GM19240 (cell line): ENCODE results near the gene RNF207.

ENCODE experiments used
- DNase-seq: peaks from one replicate; pipeline ENCODE4 v3.0.0; 2011; ENCODE audit warnings: low spot score; ENCODE audit not compliant: insufficient read length

Gene RNF207

DNA sequence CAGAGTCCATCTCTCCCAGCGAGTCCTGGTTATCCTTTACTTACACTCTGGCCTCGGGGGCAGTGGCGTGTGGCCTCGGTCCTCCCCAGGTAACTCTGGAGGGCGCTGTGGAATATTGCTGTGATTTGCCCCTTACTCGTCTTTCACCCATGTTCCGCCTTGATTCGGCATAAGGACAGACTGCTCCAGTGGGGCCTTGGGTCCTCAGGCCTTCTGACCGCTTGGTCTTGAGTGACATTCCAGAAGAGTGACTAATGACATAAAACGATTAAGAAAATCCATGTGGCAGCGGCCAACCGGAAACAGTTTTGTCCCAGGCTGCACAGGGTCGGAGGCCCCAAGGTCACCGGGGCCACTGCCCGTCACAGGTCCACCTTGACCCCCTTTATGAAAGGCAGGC is 18.8 kb downstream of the RNF207 start:
- DNase-seq = no peak

DNA sequence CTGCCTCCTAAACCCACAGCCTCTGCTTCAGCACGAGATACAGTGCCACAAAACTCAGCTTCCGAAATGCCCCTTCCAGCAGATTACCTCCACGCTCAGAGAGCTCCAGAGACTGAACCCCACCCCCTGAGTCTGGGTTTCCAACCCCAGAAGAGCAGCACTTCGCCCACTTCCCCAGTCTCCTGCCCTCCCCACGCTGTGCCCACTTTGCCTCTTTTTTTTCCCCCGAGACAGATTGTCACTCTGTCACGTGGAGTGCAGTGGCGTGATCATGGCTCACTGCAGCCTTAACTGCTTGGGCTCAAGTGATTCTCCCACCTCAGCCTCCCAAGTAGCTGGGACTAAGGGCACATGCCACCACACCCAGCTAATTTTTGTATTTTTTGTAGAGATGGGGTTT is 19.7 kb downstream of the RNF207 start:
- no peak for DNase-seq

DNA sequence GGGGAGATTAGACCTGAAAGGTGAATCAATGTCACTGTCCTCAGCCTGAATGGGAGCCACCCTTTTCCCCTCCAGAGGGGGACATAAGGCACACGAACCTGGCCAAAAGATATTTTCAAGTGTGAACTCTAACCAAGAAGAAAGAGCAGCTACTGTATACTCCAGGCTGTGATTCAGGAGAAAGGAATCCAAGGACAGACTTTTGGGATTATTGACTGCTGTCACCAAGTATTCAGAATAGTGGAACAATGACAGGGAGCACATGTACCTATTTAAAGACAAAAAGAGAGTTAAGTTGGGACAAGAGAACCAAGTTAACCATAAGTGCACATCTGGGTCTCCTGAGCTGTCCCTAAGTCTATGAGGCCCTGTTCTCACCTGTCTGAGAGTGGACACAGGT is 27.5 kb downstream of the RNF207 start:
- no peak for DNase-seq

DNA sequence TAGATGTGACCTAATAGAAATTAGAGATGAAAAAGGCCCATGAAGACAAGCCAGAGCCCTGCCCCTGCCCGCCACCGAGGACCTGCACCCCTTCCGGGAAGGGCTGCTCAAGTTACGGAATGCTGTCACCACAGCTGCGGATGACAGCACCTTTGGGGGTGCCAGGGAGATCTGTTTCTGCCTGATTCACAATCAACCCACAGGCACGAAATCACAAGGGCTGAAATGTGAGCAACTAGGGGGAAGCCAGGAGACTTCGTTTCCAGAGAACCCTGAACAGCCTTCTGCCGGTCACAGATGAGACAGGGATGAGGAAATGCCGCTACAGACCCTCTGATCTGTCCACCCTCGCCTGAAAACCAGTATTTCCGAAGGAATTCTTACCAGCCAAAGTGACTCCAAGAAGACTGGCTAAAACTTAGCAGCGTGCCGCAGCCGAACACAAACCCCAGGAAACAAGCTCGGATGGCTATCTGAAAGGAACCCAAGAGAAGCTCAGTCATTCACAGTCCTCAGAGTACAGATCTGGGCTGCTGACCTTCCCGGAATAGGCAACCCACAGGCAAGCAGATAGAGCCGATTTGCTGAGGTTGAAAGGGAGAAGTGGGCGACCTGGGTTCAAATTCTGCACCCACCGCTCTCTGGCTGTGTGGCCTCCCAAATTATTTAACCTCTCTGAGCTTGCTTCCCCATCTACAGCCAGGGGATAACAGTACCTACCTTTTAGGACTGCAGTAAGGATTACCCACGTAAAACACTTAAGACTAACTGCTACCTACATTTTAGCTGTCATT is 28.8 kb downstream of the RNF207 start:
- DNase-seq = no peak

DNA sequence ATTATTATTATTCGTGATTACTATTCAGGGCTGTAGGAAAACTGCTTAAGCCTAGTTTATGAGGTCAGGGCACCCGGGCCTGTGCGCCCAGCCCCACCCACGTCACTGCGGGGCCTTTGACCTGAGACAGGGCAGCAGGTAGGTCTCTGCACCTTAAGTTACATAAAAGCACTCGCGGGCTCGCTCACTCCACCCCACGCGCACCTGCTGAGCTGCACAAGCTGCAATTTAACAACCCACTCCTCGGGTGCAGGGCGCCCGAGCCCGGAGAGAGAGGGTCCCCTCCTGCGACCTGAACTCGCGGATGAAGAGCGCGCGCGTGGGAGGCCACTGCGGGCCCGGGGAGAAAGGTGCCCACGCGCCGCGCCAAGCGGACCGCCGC is 29.4 kb downstream of the RNF207 start:
- DNase-seq = no peak

DNA sequence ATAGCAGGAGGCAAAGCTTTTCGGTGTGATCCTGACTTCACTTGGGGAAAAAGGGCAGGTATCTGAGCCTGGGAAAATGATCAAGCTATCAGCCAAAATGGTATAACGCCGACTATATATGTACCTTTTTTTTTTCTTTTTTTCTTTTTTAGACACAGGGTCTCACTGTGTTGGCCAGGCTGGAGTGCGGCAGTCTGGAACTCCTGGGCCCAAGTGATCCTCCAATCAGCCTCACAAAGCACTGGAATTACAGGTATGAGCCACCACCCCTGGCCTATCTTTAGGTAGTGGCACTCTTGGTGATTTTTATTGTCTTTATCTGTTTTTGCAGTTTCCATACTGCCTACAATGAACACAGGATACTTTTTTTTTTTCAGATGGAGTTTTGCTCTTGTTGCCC is 31.2 kb downstream of the RNF207 start:
- DNase-seq = no peak

DNA sequence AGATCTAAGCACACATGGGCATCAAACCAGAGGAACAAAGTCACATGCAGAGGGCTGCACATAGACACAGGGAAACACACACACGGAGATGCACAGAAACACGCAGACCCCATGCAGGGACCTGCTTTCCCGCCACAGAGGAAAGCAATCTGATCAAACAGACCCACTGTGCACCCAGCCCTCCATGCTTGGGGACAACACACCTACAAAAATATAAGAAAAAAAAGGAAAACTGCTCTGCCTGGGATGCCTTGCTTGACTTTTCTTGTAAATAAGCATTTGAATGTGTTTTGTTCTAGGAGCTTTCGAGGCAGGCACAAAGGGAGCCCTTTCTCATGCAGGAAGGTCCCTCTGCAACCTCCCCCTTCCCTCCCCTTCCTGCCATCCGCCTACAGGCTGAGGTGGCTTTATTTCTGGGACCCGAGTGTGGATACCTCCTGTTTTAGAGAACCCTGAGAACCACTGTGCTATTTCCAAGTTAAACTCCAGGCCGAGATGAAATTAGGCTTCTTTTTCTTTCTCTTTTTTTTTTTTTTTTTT is 33.4 kb downstream of the RNF207 start:
- no peak for DNase-seq

DNA sequence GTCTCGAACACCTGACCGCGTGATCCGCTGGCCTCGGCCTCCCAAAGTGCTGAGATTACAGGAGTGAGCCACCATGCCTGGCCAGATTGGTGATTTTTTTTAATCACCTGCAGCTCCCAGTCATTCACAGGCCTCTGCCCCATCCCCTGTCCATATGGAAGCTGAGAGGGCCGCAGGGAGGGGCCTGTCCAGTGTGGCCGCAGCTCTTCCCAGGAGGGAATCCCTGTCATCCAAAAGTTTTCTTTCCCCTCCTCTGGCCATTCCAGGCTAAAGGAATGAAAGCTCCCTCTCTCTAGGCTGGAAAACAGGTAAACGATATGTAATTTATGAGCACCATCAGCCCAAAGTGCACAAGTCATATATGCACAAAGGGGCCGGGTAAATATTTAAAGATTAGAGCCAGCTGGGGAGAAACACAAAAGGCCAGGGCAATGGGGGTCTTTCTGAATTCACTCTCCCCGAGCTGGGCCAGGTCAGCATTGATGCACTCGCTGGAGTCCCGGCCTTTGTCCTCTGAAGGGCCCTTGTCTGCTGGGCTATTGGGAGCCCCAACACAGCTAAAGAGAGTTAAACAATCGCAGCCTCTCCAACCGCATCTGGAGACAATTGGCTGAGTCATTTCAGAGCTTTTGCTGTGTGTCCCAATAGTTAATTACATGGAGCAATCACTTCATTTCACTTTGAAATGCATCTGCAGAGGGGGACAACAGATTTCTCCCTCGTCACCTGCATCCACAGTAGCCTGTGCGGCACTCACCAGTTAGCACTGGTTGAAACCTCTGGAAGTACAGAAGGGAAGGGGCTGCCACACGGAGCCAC is 34.2 kb downstream of the RNF207 start:
- DNase-seq = no peak

DNA sequence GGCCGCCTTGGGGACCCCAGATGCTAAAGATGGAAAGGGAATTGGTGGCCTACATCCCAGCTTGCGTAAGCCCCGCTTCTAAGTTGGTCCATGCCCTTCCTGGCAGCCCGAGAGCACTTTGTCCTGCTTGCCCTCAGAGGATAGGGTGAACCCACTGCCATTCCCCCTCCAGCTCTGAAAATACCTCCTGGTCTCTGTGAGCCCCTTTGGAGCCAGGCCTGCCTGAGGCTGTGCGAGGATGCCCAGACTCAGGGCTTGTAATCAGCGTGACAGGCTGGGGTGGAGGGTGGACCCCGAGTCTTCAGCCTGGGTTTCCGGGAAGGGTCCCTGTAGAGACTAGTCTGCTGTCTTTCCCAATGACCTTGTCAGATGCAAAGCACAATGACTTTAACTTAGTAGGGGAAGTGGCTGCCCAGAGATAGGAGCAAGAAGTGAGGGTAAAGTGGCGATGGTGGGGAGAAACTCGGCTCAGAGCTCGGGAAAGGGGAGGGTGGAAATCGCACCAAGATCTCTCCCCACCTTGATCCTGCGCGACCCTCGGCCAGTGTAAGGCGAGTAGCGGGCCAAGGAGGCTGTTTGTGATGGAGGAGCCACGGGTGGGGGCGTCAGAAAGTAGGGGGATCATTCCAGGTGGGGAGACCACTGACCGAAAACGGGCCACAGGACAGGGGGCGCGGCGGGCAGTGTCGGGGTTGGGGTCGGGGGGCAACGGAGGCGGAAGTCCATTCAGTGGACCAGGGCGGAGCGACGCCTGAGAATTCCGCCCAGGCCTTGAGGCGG is 35.4 kb downstream of the RNF207 start:
- no peak for DNase-seq

DNA sequence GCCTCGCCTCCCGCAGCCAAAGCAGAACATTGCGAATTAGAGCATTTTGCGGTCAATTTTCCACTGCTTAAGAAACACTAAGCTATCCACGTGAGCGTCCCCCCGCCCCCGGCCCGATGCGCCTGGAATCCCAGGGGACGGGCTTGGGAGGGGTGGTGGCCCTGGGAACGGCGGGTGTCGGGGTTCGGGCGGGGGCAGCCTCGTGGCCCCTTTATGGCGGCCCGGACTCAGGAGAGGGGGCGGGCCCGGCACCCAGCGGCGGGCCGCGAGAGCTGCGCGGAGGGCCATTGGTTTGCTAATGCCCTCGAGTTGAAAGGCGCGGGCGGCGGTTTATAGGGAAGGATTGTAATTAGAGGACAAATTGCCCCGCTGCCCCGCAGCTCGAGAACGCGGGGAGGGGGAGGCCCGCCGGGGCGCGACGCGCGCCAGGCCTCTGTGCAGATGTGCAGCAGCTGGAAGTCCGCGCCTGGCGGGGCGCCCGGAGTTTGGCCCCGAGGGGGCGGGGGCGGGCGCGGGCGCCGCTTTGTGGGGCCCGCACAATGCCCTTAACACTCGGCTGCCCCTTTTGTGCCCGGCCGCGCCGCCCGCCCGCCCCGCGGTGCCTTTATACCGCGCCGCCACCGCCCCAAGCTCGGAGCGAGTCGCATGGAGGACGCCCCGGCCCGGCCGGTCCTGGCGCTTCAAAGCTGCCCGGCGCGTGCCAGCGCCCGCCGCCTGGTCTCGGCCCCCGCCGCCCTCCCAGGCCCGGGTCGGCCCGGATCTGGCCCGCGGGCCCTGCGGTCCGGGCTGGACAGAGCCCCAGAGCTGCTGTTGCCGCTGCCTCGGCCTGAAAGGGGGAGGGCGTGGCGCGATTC is 36.2 kb downstream of the RNF207 start:
- no peak for DNase-seq

DNA sequence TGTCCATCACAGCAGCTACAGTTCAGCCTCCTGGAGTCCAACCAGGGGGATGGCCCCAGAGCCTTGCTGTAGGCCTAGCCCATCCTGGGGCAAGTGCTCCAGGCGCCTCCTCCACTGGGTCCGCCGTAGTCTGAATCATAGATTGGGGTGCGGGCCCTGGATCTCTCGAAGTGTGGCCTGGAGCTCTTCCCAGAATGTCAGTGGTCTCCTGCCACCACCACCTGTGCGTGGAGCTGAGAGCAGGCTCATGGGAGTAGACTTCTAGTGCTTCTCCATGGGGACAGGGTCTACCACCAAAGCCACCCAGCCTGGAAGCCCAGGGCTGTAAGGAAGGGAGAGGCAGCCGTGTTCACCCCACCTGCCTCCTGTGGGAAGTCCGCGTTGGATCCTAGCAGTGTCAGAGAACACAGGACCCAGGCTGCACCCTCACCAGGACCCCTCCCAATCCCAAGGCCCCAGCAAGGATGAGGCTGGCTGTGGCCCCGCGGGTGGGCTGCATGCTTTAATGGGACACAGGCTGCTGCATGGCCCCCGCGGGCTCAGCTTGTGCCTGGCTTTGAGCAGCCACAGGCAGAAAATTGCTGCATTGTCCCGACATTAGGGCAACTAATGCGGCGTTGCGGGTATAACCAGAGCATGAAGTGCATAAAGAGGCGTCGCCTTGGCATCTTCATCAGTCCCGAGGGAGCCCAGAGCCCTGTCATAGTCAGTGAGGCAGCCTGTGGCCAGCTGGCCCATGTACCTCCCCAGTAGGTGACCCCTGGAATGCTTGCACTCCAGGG is 37.3 kb downstream of the RNF207 start:
- DNase-seq = no peak

DNA sequence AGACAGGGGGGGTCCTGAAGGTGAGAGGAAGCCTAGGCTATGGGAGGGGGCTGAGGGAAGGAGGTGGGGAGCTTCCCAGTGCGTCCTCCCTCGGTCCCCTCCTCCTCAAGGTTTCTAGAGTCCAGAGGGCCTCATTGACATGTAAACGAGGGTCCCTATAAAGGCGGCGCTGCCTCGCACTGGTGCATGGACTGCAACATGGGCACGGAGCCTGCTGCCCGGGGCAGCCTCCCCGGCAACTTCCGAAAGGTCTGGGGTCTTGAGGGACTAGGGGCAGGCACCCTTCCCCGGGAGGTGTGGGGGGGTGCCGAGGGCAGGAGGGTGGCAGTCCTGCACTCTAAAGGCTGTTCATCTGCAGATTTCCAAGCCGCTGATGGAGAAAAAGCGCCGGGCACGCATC is 38.1 kb downstream of the RNF207 start, which contains the start of gene HES3:
HES3 (plus strand) TSS at position 187 of the 400 bp plus-strand sequence; CDS start at position 374, 187 bp downstream.
- no peak for DNase-seq

DNA sequence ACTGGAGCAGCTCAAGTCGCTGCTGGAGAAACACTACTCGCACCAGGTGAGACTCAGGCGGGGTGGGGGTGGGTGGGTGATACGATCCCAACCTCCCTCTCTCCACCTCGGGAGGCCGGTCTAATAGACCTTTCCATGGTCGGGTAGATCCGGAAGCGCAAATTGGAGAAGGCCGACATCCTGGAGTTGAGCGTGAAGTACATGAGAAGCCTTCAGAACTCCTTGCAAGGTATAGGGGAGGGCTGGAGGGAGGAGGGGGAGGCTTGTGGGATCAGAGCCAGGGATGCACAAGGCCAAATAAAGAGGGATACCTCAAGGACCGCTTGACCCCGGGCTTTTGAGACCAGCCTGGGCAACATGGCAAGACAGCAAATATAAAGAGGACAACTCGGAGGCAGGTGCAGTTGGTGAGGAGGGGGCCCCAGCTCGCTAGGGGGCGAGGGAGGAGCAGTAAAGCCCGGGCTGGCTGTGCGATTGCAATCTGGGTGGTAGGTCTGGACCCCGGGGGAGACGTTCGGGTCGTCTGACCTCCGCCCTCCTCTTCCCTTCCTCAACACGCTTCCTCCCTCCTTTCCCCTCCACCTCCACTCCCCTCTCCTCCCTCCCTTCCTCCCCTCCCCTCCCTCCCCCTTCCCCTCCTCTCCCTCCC is 38.6 kb downstream of the RNF207 start:
- no peak for DNase-seq

DNA sequence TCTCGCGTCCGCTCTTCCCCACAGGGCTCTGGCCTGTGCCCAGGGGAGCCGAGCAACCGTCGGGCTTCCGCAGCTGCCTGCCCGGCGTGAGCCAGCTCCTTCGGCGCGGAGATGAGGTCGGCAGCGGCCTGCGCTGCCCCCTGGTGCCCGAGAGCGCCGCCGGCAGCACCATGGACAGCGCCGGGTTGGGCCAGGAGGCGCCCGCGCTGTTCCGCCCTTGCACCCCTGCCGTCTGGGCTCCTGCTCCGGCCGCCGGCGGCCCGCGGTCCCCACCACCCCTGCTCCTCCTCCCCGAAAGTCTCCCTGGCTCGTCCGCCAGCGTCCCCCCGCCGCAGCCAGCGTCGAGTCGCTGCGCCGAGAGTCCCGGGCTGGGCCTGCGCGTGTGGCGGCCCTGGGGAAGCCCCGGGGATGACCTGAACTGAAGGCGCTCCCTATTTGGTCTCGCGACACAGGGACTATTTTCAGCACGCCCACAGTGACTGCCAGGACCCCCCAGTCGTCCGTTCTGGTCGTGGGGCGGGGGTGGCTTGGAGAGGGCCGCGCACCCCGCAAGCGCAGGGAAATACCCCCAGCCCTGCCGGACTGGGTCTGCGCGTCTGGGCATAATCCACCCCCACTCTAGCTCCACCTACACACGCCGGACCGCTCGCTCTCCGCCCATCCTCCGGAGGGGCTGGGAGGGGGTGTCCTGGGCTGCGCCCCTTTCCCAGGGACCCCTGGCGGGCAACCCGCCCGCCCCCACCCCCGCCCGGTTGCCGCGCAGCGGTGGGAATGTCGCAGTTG is 39.4 kb downstream of the RNF207 start:
- DNase-seq = peak; percentile 91

DNA sequence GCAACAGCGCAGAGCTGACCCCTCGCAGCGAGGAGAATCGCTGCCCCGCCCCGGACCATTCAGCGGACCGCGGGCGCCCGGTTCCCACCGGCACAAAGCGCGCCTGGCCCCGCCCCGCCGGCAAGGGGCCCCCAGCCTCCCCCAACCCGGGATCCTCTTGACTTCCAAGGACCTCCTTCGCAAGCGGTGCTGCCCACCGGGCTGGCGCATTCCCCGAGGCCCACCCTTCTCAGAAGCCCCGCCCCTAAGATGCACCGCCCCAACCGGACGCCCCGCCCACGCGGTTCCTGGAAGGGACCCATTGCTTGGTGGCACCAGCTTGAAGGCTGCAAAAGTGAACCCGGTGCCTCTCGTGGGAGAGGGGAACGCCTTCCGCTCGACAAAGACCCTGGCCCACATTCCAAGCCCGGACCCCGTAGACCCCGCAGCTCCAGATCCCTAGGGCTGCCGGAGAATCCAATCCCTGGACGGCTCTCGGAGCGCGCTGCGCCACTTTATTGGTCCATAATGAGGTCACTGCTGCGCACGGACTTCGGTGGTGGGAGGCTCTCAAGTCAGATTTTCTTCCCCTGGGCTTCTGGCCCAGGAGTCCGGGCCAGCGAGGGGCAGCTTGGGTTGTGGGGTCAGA is 40.1 kb downstream of the RNF207 start:
- peak; percentile 59 for DNase-seq

DNA sequence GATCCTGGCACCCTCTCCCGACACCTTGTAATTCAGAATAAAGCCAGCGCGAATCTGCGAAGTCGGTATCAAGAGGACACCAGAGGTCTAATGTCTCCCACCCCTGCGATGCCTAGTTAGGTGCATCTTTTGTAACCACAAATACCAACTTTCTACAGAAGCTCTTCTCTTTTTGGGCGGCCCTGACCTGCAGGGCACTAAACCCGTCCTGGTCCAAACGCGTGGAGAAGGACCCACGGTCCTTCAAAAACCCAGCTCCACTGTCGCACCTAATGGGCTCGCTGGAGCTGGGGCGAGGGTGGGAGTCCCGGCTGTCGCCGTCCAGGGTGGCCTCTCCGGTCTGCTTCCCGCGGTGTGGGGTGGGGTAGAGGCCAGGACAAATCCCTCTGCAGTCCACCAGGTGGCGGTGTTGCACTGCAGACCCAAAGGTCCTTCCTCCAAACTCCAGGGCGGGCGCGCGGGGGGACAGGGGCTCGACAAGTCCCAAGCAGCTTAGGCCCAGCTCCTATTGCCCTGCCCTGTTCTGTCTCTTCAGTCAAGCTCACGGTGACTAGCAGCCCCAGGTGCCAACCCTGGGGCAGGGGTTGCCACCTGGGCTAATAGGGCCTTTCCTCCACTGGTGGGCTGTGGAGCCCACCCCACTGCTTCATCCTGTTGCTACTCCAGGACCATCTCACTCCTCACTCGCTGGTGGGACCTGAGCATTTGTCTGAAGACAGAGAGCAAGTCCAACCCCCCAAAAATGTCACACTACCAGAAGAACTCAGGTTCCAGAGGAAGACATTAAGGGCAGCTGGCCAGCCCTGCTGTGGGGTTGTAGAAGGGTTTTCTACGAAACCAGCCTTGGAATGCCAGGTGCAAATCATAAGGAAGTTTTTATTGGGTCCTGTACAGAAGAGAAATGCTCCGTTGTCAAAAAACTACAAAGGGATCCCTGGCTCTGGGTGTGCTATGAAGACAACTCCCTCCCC is 40.9 kb downstream of the RNF207 start:
- DNase-seq = peak; percentile 97

DNA sequence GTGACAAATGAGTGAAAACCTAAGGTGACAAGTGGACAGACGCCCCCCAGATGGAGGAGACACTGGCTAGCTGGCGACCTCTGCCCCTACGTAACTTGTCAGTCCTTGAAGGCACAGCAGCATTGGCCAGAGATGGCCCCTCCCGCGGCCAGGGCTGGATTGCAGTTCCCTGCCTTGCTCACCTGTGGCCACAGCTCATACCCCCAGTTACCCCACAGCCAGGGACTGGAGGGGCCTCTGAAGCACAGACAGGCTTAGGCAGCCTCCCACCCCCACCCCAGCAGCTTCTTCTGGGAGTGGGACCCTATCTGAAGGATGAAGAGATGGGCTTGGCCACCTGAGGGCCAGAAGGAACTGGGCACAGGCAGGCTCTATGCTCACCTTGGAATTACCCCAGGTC is 41.7 kb downstream of the RNF207 start:
- DNase-seq = no peak
